Lower lobe of right lung (tissue), 2 donors: ENCODE results near the gene COL23A1. TPM values are rescaled to one million over a fixed set of nuclear protein-coding genes. Genes with fewer than 3 reads are reported as not detected.

ENCODE experiments used
- ATAC-seq, 2 donors: fragments of 200-7000 bp; cut with Tn5 transposase; one replicate each; pipeline ENCODE4 v1.9.1; 2020 to 2022; ENCODE audit warnings: mild to moderate bottlenecking in 2 of 2, moderate library complexity in 2 of 2
- DNase-seq: peaks from one replicate; pipeline ENCODE4 v3.0.0-alpha.2; 2020
- H3K27ac ChIP-seq: fragments of 200-600 bp; one replicate; pipeline ENCODE4 v1.8.0; 2022
- H3K27me3 ChIP-seq: fragments of 200-600 bp; one replicate; pipeline ENCODE4 v1.8.0; 2022; ENCODE audit warnings: low read depth
- H3K36me3 ChIP-seq: fragments of 200-600 bp; one replicate; pipeline ENCODE4 v1.8.0; 2022; ENCODE audit warnings: mild to moderate bottlenecking
- H3K4me1 ChIP-seq: fragments of 200-600 bp; one replicate; pipeline ENCODE4 v1.8.0; 2022
- H3K4me3 ChIP-seq: fragments of 200-600 bp; one replicate; pipeline ENCODE4 v1.8.0; 2022; ENCODE audit warnings: mild to moderate bottlenecking
- H3K9me3 ChIP-seq: fragments of 200-600 bp; one replicate; pipeline ENCODE4 v1.8.0; 2022
- CTCF ChIP-seq: fragments of 200-600 bp; IDR thresholded peaks from one replicate; pipeline ENCODE4 v1.8.0; 2022; ENCODE audit warnings: antibody characterized with exemption, mild to moderate bottlenecking
- intact Hi-C: fragments of 100-400 bp; cut with DNase I; formaldehyde crosslinking; loops from one replicate; pipeline ENCODE4 v1.11.0; 2022
- total RNA-seq: library from RNA; stranded (reverse); fragmentation: NEBNext Ultra II Directional; extraction: Animal tissue kit (Norgen Biotek cat#: 25700); gene quantifications from one replicate; pipeline ENCODE4 v1.2.1, GENCODE V29; 2021
- donor health status: DM: no; HTN: yes; CAD: no; lungs with severe emphysema.

Gene COL23A1
- total RNA-seq, 1 donor from 2014 or later: 1.2 TPM

- DNase-seq (no peak), ATAC-seq (no peak)
- Histone ChIP-seq H3K27me3 (no peaks in the 10 kb centered on the region), H3K27ac (no peak overlapping the region), H3K9me3 (no peaks in the 10 kb centered on the region), H3K36me3 (peaks cover 69% of the 10 kb centered on the region), H3K4me1 (peaks cover 31% of the 10 kb centered on the region), H3K4me3 (no peak overlapping the region)
- intact Hi-C loops: no loop called here
- no peak for TF ChIP-seq CTCF
These were observed 361.6 kb downstream of the COL23A1 start for GRCh38 chr5:178228609-178229008.

GRCh38 chr5:178227929-178228328, 362.3 kb downstream of the COL23A1 start:
- H3K36me3 ChIP-seq: peaks cover 69% of the 10 kb centered on the region
- TF ChIP-seq CTCF: no peak
- no peaks in the 10 kb centered on the region for H3K9me3 ChIP-seq
- intact Hi-C loops: no loop called here
- ATAC-seq (no peak), DNase-seq (no peak)
- no peaks in the 10 kb centered on the region for H3K27me3 ChIP-seq
- peaks cover 27% of the 10 kb centered on the region for H3K4me1 ChIP-seq
- no peak overlapping the region for H3K27ac ChIP-seq
- no peak overlapping the region for H3K4me3 ChIP-seq

GRCh38 chr5:178227138-178227659, 363.0 kb downstream of the COL23A1 start:
- TF ChIP-seq CTCF: no peak
- ATAC-seq (no peak), DNase-seq (peak; percentile 5)
- Histone ChIP-seq H3K4me1 (peaks cover 25% of the 10 kb centered on the region), H3K36me3 (peaks cover 74% of the 10 kb centered on the region), H3K4me3 (no peak overlapping the region), H3K27ac (no peak overlapping the region), H3K9me3 (no peaks in the 10 kb centered on the region), H3K27me3 (no peaks in the 10 kb centered on the region)
- intact Hi-C loops: no loop called here

GRCh38 chr5:178225174-178225573, 365.0 kb downstream of the COL23A1 start:
- intact Hi-C loops: no loop called here
- peaks cover 79% of the 10 kb centered on the region for H3K36me3 ChIP-seq
- peaks cover 8% of the 10 kb centered on the region for H3K4me1 ChIP-seq
- no peaks in the 10 kb centered on the region for H3K9me3 ChIP-seq
- ATAC-seq (no peak), DNase-seq (peak; percentile 35)
- H3K4me3 ChIP-seq: no peak overlapping the region
- TF ChIP-seq CTCF: no peak
- no peak overlapping the region for H3K27ac ChIP-seq
- no peaks in the 10 kb centered on the region for H3K27me3 ChIP-seq

GRCh38 chr5:178224403-178224802, 365.8 kb downstream of the COL23A1 start:
- H3K4me3 ChIP-seq: no peak overlapping the region
- no peaks in the 10 kb centered on the region for H3K9me3 ChIP-seq
- peak in 1 of 2 donors; percentile 3 for ATAC-seq
- no peak overlapping the region for H3K27ac ChIP-seq
- H3K4me1 ChIP-seq: peaks cover under 1% of the 10 kb centered on the region
- TF ChIP-seq CTCF: no peak
- intact Hi-C loops: no loop called here
- no peaks in the 10 kb centered on the region for H3K27me3 ChIP-seq
- peaks cover 78% of the 10 kb centered on the region for H3K36me3 ChIP-seq
- peak; percentile 32 for DNase-seq
